Nephron progenitor cell (in vitro differentiated cells): Measurements from ENCODE around the gene FAM124B.
"Not testable (repeated sequence)": the region's sequence is repeated elsewhere in the genome, so short reads cannot be mapped to it uniquely, and the experiment has no call there.

ENCODE experiments used
- DNase-seq: peaks from one replicate; pipeline ENCODE4 v3.0.0; 2021
- H3K27ac Mint-ChIP-seq: 2 replicates; pipeline ENCODE4 v1.8.0; 2021; ENCODE audit warnings: mild to moderate bottlenecking, moderate library complexity, mixed read lengths
- H3K27me3 Mint-ChIP-seq: 2 replicates; pipeline ENCODE4 v1.8.0; 2021; ENCODE audit warnings: mild to moderate bottlenecking, low read depth, mixed read lengths; ENCODE audit not compliant: poor library complexity
- H3K36me3 Mint-ChIP-seq: 2 replicates; pipeline ENCODE4 v1.8.0; 2021; ENCODE audit warnings: low read depth, mixed read lengths
- H3K4me1 Mint-ChIP-seq: 2 replicates; pipeline ENCODE4 v1.8.0; 2021; ENCODE audit warnings: mixed read lengths
- H3K4me3 Mint-ChIP-seq: 2 replicates; pipeline ENCODE4 v1.8.0; 2021; ENCODE audit warnings: mild to moderate bottlenecking, moderate library complexity, mixed read lengths
- H3K9me3 Mint-ChIP-seq: 2 replicates; pipeline ENCODE4 v1.8.0; 2021; ENCODE audit warnings: mild to moderate bottlenecking, moderate library complexity, mixed read lengths
- TF ChIP-seq, protein P1 (sequence below): fragments of 200-600 bp; sonication (generic); IDR thresholded peaks from 2 replicates; pipeline ENCODE4 v1.5.0; 2021; ENCODE audit warnings: antibody characterized with exemption

FAM124B gene

DNA sequence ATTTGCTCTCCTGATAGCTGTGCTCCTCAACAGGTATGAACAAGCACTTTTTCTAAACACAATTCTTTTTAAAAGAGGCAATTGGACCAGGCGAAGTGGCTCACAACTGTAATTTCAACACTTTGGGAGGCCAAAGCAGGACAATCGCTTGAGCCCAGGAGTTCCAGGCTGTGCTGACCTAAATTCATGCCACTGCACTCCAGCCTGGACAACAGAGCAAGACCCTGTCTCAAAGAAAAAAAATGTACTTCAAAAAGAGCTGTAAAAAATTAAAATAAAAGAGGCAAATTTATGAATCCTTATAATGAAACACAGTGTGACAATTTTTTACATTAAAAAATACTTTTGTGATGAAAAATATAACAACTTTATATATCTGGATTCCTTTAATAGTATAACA lies 1.8 kb upstream of the FAM124B start:
- TF ChIP-seq, protein P1, sequence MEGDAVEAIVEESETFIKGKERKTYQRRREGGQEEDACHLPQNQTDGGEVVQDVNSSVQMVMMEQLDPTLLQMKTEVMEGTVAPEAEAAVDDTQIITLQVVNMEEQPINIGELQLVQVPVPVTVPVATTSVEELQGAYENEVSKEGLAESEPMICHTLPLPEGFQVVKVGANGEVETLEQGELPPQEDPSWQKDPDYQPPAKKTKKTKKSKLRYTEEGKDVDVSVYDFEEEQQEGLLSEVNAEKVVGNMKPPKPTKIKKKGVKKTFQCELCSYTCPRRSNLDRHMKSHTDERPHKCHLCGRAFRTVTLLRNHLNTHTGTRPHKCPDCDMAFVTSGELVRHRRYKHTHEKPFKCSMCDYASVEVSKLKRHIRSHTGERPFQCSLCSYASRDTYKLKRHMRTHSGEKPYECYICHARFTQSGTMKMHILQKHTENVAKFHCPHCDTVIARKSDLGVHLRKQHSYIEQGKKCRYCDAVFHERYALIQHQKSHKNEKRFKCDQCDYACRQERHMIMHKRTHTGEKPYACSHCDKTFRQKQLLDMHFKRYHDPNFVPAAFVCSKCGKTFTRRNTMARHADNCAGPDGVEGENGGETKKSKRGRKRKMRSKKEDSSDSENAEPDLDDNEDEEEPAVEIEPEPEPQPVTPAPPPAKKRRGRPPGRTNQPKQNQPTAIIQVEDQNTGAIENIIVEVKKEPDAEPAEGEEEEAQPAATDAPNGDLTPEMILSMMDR, result no peak
- Mint-ChIP-seq H3K9me3 (no peaks in the 10 kb centered on the region), H3K27ac (no peak overlapping the region), H3K4me3 (no peak overlapping the region), H3K4me1 (no peaks in the 10 kb centered on the region), H3K27me3 (peaks cover 7% of the 10 kb centered on the region), H3K36me3 (no peaks in the 10 kb centered on the region)
- DNase-seq, result no peak

DNA sequence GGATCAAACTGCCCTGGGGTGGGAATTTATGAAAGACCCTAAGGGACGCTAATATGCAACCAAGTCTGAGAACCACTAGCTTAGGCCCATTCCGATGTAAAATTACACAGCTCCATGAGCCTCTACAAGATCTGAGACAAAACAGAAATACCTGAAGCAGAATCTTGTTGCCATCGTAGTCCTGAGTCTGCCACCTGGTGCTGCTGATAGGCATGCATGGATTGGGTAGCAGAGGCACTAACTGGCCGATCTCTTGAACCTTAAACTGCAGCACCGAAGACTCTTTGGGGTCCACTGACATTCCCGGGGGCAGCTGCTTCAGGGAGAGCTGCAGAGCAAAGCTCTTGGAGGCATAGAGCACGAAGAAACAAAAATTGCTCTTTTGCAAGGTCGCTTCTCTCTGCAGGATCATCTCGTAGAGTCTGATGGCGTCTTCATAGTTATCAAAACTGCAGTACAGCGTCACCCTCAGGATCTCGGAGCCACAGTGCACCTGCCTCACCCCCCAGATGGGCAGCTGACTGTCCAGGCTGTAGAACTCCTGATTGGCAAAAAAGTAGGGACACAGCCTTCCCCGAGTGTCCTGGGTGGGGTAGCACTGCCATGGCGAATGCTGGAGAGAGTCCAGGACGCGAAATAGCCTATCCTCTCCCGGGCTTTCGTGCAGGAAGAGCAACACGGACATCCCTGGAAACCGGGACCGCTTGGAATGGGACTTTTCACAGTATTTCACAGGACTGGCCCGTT lies 848 bp downstream of the FAM124B start:
- TF ChIP-seq, protein P1, result no peak
- no peak for DNase-seq
- Mint-ChIP-seq H3K4me1 (no peaks in the 10 kb centered on the region), H3K36me3 (no peaks in the 10 kb centered on the region), H3K27ac (no peak overlapping the region), H3K27me3 (peaks cover 5% of the 10 kb centered on the region), H3K9me3 (peaks cover 8% of the 10 kb centered on the region), H3K4me3 (no peak overlapping the region)

DNA sequence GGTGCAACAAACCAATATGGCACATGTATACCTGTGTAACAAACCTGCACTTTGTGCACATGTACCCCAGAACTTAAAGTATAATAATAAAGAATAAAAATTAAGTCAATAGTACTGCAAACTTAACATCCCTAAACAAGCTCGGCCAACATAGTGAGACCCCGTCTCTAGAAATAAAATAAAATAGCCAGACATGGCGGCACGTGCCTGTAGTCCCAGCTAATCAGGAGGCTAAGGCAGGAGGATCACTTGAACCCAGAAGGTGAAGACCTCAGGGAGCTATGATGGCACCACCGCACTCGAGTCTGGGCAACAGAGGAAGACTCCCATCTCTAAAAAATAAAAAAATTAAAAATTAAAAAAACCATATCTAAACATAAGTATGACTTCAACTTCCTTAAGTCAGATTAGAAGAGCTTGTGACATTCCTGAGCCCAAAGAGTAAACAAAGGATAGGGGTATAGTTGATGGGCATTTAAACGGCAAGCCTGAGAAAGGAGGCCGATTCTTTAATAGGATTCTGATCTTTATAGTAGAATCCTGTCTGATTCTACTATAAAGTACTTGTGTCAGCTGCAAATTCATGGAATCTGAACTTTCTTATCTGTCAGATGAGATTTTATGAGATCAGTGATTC lies 1.6 kb downstream of the FAM124B start:
- H3K27me3 Mint-ChIP-seq, result peaks cover 8% of the 10 kb centered on the region
- H3K4me3 Mint-ChIP-seq, result no peak overlapping the region
- H3K27ac Mint-ChIP-seq, result no peak overlapping the region
- H3K4me1 Mint-ChIP-seq, result no peaks in the 10 kb centered on the region
- no peaks in the 10 kb centered on the region for H3K36me3 Mint-ChIP-seq
- DNase-seq, result no peak
- TF ChIP-seq, protein P1, result no peak
- peaks cover 8% of the 10 kb centered on the region for H3K9me3 Mint-ChIP-seq

DNA sequence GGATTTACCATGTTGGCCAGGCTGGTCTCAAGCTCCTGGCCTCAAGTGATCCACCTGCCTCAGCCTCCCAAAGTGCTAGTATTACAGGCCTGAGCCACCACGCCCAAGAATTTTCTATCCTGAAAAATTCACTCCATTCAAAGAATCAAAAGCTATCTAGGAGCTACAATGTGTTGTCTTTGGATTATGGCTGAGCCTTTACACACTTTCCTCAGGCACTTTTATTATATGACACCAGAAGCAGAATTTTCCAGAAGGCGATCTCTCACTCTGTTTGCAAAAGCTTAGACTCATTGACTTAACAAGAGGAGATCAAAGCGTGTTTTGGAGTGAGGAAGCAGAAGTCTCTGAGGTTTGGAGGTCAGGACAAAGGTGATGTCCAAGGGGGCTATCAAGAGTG lies 3.6 kb downstream of the FAM124B start:
- Mint-ChIP-seq H3K9me3 (peaks cover 8% of the 10 kb centered on the region), H3K27ac (no peak overlapping the region), H3K36me3 (no peaks in the 10 kb centered on the region), H3K4me1 (no peaks in the 10 kb centered on the region), H3K27me3 (peaks cover 8% of the 10 kb centered on the region), H3K4me3 (no peak overlapping the region)
- TF ChIP-seq, protein P1, result no peak
- DNase-seq, result no peak

DNA sequence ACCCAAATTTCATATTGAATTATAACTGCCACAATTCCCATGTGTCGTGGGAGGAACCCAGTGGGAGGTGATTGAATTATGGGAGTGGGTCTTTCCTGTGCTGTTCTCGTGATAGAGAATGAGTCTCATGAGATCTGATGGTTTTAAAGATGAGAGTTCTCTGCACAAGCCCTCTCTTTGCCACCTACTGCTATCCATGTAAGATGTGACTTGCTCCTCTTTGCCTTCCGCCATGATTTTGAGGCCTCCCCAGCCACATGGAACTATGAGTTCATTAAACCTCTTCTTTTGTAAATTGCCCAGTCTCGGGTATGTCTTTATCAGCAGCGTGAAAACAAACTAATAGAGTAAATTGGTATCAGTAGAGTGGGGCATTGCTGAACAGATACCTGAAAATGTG lies 4.8 kb downstream of the FAM124B start:
- not testable (repeated sequence) for H3K4me1 Mint-ChIP-seq, H3K27me3 Mint-ChIP-seq, H3K36me3 Mint-ChIP-seq, H3K4me3 Mint-ChIP-seq, DNase-seq, H3K9me3 Mint-ChIP-seq, H3K27ac Mint-ChIP-seq

DNA sequence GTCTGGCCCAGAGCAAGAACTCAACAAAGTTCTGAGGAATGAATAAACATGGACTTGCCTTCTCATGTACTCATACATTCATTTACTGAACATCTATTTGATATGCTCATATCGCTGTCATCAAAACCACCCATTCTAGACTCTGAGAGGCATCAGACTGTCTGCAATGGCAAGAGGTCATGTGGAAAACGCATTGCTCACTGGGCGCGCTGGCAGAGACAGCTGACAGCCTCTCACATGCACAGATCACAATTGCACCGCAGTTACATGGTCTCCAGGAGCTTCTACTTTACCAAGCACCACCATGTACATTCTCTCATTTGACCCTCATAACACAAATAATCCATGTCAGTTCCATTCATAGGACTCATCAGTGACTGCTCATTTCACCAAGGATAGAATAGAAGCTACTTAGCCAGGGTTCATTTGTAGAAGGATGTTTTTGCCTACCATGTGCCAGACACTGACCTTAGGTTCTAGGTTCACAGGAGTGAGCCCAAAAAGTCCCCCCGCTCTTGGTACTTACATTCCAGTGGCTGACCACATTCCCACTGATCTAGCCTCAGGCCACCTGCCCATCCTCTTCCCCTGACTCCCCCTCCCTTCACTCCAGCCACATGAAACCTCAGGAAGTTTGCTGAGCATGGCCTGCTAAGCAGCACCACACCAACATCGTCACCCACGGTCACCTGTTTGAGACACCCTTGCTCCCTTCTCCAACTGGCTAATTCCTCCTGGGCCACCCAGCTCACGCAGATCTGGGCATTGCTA lies 6.1 kb downstream of the FAM124B start:
- peaks cover 3% of the 10 kb centered on the region for H3K27me3 Mint-ChIP-seq
- H3K27ac Mint-ChIP-seq, result no peak overlapping the region
- no peaks in the 10 kb centered on the region for H3K36me3 Mint-ChIP-seq
- H3K9me3 Mint-ChIP-seq, result peaks cover 8% of the 10 kb centered on the region
- DNase-seq, result no peak
- no peaks in the 10 kb centered on the region for H3K4me1 Mint-ChIP-seq
- H3K4me3 Mint-ChIP-seq, result no peak overlapping the region
- TF ChIP-seq, protein P1, result no peak
